Caco-2 (cell line): ENCODE data around the gene NUP37. TPM values are rescaled to one million over a fixed set of nuclear protein-coding genes. Genes with fewer than 3 reads are reported as not detected.

Experiments
- BruUV-seq: library from RNA; stranded (reverse); fragments of 400-500 nt; replicated peaks from 2 replicates; lab custom pipeline; 2021; lab: Mats Ljungman, UMichigan
- CTCF ChIA-PET: fragments of 300-600 bp; sonication (Branson Sonifier 250); formaldehyde crosslinking; loops from one replicate; lab custom pipeline; 2022; ENCODE audit warnings: antibody characterized with exemption; lab: Charles Lee
- POLR2A ChIA-PET: fragments of 300-600 bp; sonication (Branson Sonifier 250); formaldehyde crosslinking; loops from one replicate; lab custom pipeline; 2022; ENCODE audit warnings: antibody characterized with exemption; lab: Charles Lee
- DNase-seq, 2 experiments: peaks; one replicate each; pipeline versions ENCODE4 v3.0.0 to v3.0.0-alpha.2; 2020 to 2022
- H3K27me3 ChIP-seq: replicated peaks from 2 replicates; pipeline ENCODE4 v1.6.0; 2011; ENCODE audit warnings: low read length; ENCODE audit not compliant: control insufficient read depth, insufficient read depth
- H3K36me3 ChIP-seq: 2 replicates; pipeline ENCODE4 v1.5.1; 2011; ENCODE audit warnings: low read length; ENCODE audit not compliant: control insufficient read depth, insufficient read depth
- H3K4me1 ChIP-seq: fragments of 250-450 bp; sonication (Bioruptor Pico); 2 replicates; pipeline ENCODE4 v1.5.1; 2020; ENCODE audit warnings: mild to moderate bottlenecking
- H3K4me3 ChIP-seq: 2 replicates; pipeline ENCODE4 v1.5.1; 2011; ENCODE audit warnings: low read depth, mild to moderate bottlenecking, control low read depth, low read length
- H3K9me3 ChIP-seq: fragments of 250-450 bp; sonication (Bioruptor Pico); 2 replicates; pipeline ENCODE4 v1.5.1; 2020; ENCODE audit warnings: mild to moderate bottlenecking, moderate library complexity
- H3K27ac Mint-ChIP-seq: one replicate; pipeline ENCODE4 v1.8.0; 2022; ENCODE audit warnings: mixed read lengths; ENCODE audit not compliant: unreplicated experiment
- H3K27me3 Mint-ChIP-seq: one replicate; pipeline ENCODE4 v1.8.0; 2022; ENCODE audit warnings: mixed read lengths; ENCODE audit not compliant: insufficient read depth, unreplicated experiment
- H3K36me3 Mint-ChIP-seq: one replicate; pipeline ENCODE4 v1.8.0; 2022; ENCODE audit warnings: mild to moderate bottlenecking, mixed read lengths; ENCODE audit not compliant: insufficient read depth, unreplicated experiment
- H3K4me1 Mint-ChIP-seq: one replicate; pipeline ENCODE4 v1.8.0; 2022; ENCODE audit warnings: low read depth, mixed read lengths; ENCODE audit not compliant: unreplicated experiment
- H3K4me3 Mint-ChIP-seq: one replicate; pipeline ENCODE4 v1.8.0; 2022; ENCODE audit warnings: mild to moderate bottlenecking, moderate library complexity, mixed read lengths; ENCODE audit not compliant: unreplicated experiment
- H3K9me3 Mint-ChIP-seq: one replicate; pipeline ENCODE4 v1.8.0; 2022; ENCODE audit warnings: mixed read lengths; ENCODE audit not compliant: unreplicated experiment
- intact Hi-C: fragments of 100-400 bp; cut with micrococcal nuclease; formaldehyde crosslinking; loops from one replicate; pipeline ENCODE4 v1.10.0; 2022; ENCODE audit not compliant: unreplicated experiment
- total RNA-seq: library from RNA; stranded (reverse); gene quantifications from 2 replicates; pipeline ENCODE4 v1.2.3, GENCODE V29; 2022
- TF ChIP-seq, protein P1 (sequence below), 2 experiments: fragments of 200-600 bp in 1 of 2; IDR thresholded peaks; 1 replicate in 1 of 2; 2 replicates in 1 of 2; pipeline versions ENCODE4 v1.5.1 to v1.8.0; 2011 to 2022; ENCODE audit warnings: antibody characterized with exemption in 1 of 2, control low read depth in 1 of 2, inconsistent platforms in 1 of 2, low read depth in 1 of 2, low read length in 1 of 2, mild to moderate bottlenecking in 1 of 2, moderate library complexity in 1 of 2; ENCODE audit not compliant: insufficient read depth in 1 of 2, severe bottlenecking in 1 of 2, unreplicated experiment in 1 of 2

NUP37 gene
- total RNA-seq, 1 experiment from 2014 or later, result 87.4 TPM

DNA sequence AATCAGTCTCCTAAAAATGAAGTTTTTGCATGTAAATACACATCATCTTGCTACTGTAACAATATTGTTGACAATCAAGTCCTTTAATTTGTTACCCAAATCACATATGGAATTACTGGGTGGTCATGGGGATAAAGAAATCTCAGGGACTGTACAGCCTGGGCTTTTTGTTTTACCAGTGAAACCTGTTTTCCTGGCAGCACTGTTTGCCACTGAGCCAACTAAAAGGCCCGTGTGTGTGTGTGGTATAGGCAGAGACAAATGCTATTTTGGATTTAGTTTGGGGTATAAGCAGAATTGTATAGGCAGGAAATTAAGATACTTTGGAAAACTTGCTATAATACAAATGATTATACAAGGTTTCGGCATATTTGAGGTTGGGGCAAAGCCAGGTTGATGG, 5.7 kb downstream of the NUP37 start:
- ChIA-PET CTCF (no interaction called here), POLR2A (no interaction called here)
- Mint-ChIP-seq H3K4me1 (no peaks in the 10 kb centered on the region), H3K36me3 (peaks cover 42% of the 10 kb centered on the region), H3K27ac (no peak overlapping the region), H3K27me3 (no peaks in the 10 kb centered on the region), H3K9me3 (no peaks in the 10 kb centered on the region), H3K4me3 (no peak overlapping the region)
- Histone ChIP-seq H3K9me3 (no peaks in the 10 kb centered on the region), H3K36me3 (peaks cover 5% of the 10 kb centered on the region), H3K27me3 (no peaks in the 10 kb centered on the region), H3K4me3 (no peak overlapping the region), H3K4me1 (no peaks in the 10 kb centered on the region)
- no TSS peak for BruUV-seq
- DNase-seq, result no peak
- TF ChIP-seq, protein P1, sequence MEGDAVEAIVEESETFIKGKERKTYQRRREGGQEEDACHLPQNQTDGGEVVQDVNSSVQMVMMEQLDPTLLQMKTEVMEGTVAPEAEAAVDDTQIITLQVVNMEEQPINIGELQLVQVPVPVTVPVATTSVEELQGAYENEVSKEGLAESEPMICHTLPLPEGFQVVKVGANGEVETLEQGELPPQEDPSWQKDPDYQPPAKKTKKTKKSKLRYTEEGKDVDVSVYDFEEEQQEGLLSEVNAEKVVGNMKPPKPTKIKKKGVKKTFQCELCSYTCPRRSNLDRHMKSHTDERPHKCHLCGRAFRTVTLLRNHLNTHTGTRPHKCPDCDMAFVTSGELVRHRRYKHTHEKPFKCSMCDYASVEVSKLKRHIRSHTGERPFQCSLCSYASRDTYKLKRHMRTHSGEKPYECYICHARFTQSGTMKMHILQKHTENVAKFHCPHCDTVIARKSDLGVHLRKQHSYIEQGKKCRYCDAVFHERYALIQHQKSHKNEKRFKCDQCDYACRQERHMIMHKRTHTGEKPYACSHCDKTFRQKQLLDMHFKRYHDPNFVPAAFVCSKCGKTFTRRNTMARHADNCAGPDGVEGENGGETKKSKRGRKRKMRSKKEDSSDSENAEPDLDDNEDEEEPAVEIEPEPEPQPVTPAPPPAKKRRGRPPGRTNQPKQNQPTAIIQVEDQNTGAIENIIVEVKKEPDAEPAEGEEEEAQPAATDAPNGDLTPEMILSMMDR (IDR thresholded peaks at IDR 0.05; ENCODE audit: insufficient read depth in 1 of 2, low read depth in 1 of 2, low read length in 1 of 2, severe bottlenecking in 1 of 2, unreplicated experiment in 1 of 2), result no peak
- intact Hi-C loops, result no loop called here

DNA sequence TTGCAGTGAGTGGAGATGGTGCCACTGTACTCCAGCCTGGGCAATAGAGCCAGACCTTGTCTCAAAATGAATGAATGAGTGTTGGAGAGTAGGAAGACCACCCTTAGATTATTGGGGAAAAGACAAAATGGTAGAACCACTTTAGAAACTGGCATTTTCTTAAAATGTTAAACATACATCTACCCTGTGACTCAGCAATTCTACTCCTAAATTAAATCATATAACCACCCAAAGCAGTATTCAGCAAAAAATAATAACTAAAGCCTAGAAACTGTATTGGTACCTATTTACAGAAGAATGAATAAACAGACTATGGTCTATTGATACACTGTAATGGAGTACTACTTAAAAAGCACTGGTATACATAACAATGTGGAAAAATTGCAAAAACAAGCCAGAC, 9.1 kb downstream of the NUP37 start:
- H3K9me3 ChIP-seq, result no peaks in the 10 kb centered on the region; the same call in none of the 2 replicates
- no peak for DNase-seq
- POLR2A ChIA-PET, result no interaction called here
- H3K4me3 ChIP-seq, result no peak overlapping the region
- Mint-ChIP-seq H3K36me3 (peaks cover 54% of the 10 kb centered on the region), H3K4me1 (no peaks in the 10 kb centered on the region), H3K9me3 (peaks cover 10% of the 10 kb centered on the region), H3K27me3 (no peaks in the 10 kb centered on the region), H3K27ac (no peak overlapping the region), H3K4me3 (no peak overlapping the region)
- H3K36me3 ChIP-seq, result peaks cover 10% of the 10 kb centered on the region
- CTCF ChIA-PET, result no interaction called here
- no TSS peak for BruUV-seq
- intact Hi-C loops, result no loop called here
- no peaks in the 10 kb centered on the region for H3K27me3 ChIP-seq
- no peaks in the 10 kb centered on the region for H3K4me1 ChIP-seq
- TF ChIP-seq, protein P1 (IDR thresholded peaks at IDR 0.05; ENCODE audit: insufficient read depth in 1 of 2, low read depth in 1 of 2, low read length in 1 of 2, severe bottlenecking in 1 of 2, unreplicated experiment in 1 of 2), result no peak

DNA sequence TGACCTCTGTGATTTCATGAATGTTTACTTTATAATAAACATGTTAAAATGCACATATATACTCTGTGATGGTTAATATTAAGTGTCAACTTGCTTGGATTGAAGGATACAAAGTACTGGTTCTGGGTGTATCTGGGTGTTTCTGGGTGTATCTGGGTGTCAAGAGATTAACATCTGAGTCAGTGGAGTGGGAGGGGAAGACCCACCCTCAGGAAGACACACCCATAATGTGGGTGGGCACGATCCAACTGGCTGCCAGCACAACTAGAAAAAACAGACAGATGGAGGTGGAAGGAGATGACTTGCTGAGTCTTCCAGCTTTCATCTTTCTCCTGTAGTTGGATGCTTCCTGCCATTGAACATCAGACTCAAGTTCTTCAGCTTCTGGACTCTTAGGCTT, 11.9 kb downstream of the NUP37 start:
- intact Hi-C loops, result no loop called here
- no peaks in the 10 kb centered on the region; the same call in none of the 2 replicates for H3K9me3 ChIP-seq
- no peak overlapping the region for H3K4me3 Mint-ChIP-seq
- no peak overlapping the region for H3K27ac Mint-ChIP-seq
- H3K36me3 ChIP-seq, result peaks cover 10% of the 10 kb centered on the region
- H3K4me1 Mint-ChIP-seq, result no peaks in the 10 kb centered on the region
- TF ChIP-seq, protein P1 (IDR thresholded peaks at IDR 0.05; ENCODE audit: insufficient read depth in 1 of 2, low read depth in 1 of 2, low read length in 1 of 2, severe bottlenecking in 1 of 2, unreplicated experiment in 1 of 2), result no peak
- DNase-seq, result no peak
- peaks cover 10% of the 10 kb centered on the region for H3K9me3 Mint-ChIP-seq
- H3K27me3 Mint-ChIP-seq, result no peaks in the 10 kb centered on the region
- H3K36me3 Mint-ChIP-seq, result peaks cover 70% of the 10 kb centered on the region
- no peaks in the 10 kb centered on the region for H3K27me3 ChIP-seq
- H3K4me1 ChIP-seq, result no peaks in the 10 kb centered on the region
- ChIA-PET CTCF (no interaction called here), POLR2A (no interaction called here)
- no peak overlapping the region for H3K4me3 ChIP-seq
- no TSS peak for BruUV-seq
